T-helper 2 cell treated with Interferon-gamma antibody and Interleukin-4, amounts not matched to agents 100 ng/mL and 5 ng/mL, for 36 hours (primary cell): ENCODE results near the gene ADCY5. TPM values are rescaled to one million over a fixed set of nuclear protein-coding genes. Genes with fewer than 3 reads are reported as not detected.

Experiments used
- intact Hi-C: fragments of 100-400 bp; cut with micrococcal nuclease; formaldehyde crosslinking; loops from one replicate; pipeline ENCODE4 v1.15.1; 2023
- total RNA-seq: library from RNA; stranded (reverse); gene quantifications from 2 replicates; pipeline ENCODE4 v1.2.3, GENCODE V29; 2022

Gene ADCY5
- total RNA-seq, 1 donor from 2014 or later, result not detected

- intact Hi-C loops, result no loop called here
These were observed 138.1 kb downstream of the ADCY5 start for GRCh38 chr3:123310741-123311140.

- intact Hi-C loops, result no loop called here
These were observed 138.7 kb downstream of the ADCY5 start for GRCh38 chr3:123310186-123310585.

- intact Hi-C loops, result no loop called here
These were observed 141.8 kb downstream of the ADCY5 start for GRCh38 chr3:123307064-123307463.

- intact Hi-C loops, result no loop called here
These were observed 143.7 kb downstream of the ADCY5 start for GRCh38 chr3:123305192-123305591.

- intact Hi-C loops, result no loop called here
These were observed 144.8 kb downstream of the ADCY5 start for GRCh38 chr3:123303976-123304560.

- intact Hi-C loops, result no loop called here
These were observed 145.9 kb downstream of the ADCY5 start for GRCh38 chr3:123302961-123303360.

GRCh38 chr3:123301331-123302184 is 147.3 kb downstream of the ADCY5 start:
- intact Hi-C loops, result no loop called here

GRCh38 chr3:123300583-123300982 is 148.3 kb downstream of the ADCY5 start:
- intact Hi-C loops, result no loop called here

GRCh38 chr3:123300056-123300455 is 148.8 kb downstream of the ADCY5 start:
- intact Hi-C loops, result no loop called here

- intact Hi-C loops, result no loop called here
These were observed 149.3 kb downstream of the ADCY5 start for GRCh38 chr3:123299581-123299980.

GRCh38 chr3:123298903-123299302 is 150.0 kb downstream of the ADCY5 start:
- intact Hi-C loops, result no loop called here

- intact Hi-C loops, result no loop called here
These were observed 151.3 kb downstream of the ADCY5 start for GRCh38 chr3:123297627-123297899.

- intact Hi-C loops, result no loop called here
These were observed 151.9 kb downstream of the ADCY5 start for GRCh38 chr3:123296836-123297626.

- intact Hi-C loops, result no loop called here
These were observed 152.6 kb downstream of the ADCY5 start for GRCh38 chr3:123296261-123296660.

- intact Hi-C loops, result no loop called here
These were observed 153.0 kb downstream of the ADCY5 start for GRCh38 chr3:123295901-123296250.

- intact Hi-C loops, result no loop called here
These were observed 153.6 kb downstream of the ADCY5 start for GRCh38 chr3:123295171-123295900.

GRCh38 chr3:123294296-123294938 is 154.5 kb downstream of the ADCY5 start:
- intact Hi-C loops, result no loop called here

GRCh38 chr3:123292321-123293310 is 156.3 kb downstream of the ADCY5 start:
- intact Hi-C loops, result no loop called here

- intact Hi-C loops, result no loop called here
These were observed 157.5 kb downstream of the ADCY5 start for GRCh38 chr3:123291404-123291803.

GRCh38 chr3:123290962-123291361 is 157.9 kb downstream of the ADCY5 start:
- intact Hi-C loops, result no loop called here
